D341Med (cell line): Measurements from ENCODE around the gene ITGAX.

ENCODE experiments used
- DNase-seq: peaks from one replicate; pipeline ENCODE4 v3.0.0; 2012; ENCODE audit warnings: low spot score

ITGAX gene

DNA sequence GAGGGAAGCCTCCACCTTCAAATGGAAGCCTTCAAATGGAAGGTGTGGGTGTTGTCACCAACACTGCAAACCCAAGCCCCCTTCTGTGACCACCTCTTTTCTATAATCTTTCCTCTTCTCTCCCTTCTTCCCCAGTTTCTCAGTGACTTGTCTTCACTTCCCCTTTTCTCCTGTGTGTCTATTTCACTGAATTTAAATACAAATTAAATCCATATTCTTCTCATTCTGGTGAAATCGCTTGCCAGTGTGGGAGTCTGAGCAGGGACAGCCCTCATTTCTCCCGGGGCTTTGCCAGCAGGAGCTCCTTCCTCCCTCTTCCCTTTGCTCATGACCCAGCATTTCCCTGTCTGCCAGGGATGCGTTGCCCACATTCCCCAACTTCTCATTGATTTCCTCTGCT lies 6.4 kb upstream of the ITGAX start:
- no peak for DNase-seq

DNA sequence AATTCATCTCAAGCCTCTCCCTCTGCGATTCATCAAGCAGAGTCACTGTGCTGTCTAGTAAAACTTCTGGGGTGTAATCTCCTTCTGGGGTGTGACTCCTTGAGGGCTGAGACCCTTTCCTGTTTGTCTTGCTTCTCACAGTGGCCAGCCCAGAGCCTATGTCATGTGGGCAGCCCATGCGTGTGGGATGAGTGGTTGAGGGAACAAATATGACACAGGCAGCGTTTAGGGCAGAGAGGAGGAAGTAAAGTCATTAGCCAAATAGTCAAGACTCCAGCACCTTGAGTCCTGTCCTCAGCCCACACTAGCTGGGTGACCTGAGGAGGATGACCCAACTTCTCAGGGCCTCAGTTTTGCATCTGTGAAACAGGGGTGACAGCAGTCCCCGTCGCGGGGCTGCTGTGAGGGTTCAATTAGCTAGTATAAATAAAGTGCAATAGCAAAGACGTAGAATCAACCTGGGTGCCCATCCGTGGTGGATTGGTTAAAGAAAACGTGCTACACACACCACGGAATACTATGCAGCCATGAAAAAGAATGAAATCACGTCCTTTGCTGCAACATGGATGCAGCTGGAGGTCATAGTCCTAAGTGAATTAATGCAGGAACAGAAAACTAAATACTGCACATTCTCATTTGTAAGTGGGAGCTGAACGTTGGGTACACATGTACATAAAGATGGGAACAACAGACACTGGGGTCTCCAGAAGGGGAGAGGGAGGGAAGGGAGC lies 4.5 kb upstream of the ITGAX start:
- DNase-seq = no peak

DNA sequence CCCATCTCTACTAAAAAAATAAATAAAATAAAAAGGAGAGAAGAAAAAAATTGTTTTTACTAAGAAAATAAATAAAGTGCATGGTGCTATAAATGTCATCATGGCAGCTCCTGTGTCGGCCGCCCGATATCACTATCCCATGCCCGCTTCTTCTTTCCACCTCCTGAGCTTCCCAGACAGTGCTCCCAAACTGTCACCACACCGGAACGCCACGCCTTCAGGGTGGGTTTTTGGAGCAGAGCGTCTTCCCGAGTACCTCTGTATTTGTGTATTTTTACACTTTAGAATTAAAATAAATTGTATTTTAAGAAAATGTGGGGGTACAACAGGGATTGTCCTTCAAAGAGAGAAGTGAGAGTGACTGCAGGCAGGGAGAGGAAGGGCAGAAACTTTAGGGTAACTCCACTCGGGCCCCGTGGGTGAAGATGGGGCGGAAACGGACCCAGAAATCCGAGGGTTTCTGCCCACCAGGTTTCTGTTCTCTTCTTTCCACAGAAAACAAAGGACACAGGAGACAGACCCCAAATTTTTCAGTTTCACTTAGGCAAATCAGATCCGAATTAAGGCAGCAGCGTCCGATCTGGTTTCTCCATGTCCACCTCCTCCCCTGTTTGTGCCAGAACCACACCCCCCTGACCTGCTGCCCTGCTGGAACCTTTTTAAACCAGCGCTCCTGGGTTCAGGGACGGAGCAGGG lies 3.6 kb upstream of the ITGAX start:
- no peak for DNase-seq

DNA sequence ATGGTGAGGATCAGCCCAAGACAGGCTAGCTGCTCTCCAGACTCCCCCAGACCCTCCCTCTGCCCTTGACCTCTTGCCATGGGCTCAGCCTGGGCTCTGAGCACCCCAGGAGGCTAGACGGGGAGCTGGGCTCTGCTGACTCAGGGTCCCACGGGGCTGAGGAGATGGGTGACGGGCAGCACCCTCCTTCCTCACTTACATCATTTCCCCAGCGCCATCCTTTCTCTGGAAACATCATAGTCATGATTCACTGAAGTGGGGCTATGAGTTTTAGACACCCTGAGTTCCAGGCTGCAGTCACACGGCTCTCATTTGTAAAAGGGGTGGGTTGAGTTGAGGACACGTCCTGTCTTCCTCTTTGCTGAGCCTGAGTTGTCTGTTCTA lies 3.0 kb upstream of the ITGAX start:
- DNase-seq = no peak

DNA sequence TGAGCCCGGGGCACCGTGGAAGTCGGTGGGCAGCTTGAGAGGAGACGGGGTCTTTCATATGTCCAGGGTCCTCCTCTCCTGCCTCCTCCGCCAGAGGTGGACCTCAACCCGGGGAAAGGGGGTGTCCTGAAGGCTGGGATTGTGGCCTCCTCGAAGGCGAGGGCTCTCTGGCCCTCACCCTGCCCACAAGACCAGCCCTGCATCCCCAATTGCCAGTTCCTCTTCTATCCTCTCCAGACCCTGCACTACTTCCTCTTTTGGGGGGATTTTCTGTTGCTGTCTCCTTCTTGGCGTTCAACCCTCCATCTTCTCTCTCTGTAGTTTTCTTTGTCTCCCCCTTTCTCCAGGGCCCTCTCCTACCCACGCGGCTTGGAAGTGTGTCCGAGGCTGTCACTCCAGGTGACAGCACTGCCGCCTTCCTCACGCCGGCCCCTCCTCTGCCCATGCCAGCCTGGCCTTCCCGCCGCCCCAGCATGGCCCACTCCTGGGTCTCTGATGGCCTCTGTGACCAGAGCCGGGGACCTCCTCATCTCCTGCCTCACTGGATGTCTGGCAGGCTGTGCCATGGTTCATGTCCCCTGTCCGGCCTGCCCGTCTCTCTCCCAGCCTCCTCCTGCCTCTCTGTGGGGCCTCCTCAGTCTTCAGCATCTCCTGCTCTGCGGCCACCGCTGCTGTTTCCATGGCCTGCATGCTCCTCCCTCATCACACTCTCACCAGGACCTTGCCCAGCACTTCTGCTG lies 2.4 kb upstream of the ITGAX start:
- no peak for DNase-seq

DNA sequence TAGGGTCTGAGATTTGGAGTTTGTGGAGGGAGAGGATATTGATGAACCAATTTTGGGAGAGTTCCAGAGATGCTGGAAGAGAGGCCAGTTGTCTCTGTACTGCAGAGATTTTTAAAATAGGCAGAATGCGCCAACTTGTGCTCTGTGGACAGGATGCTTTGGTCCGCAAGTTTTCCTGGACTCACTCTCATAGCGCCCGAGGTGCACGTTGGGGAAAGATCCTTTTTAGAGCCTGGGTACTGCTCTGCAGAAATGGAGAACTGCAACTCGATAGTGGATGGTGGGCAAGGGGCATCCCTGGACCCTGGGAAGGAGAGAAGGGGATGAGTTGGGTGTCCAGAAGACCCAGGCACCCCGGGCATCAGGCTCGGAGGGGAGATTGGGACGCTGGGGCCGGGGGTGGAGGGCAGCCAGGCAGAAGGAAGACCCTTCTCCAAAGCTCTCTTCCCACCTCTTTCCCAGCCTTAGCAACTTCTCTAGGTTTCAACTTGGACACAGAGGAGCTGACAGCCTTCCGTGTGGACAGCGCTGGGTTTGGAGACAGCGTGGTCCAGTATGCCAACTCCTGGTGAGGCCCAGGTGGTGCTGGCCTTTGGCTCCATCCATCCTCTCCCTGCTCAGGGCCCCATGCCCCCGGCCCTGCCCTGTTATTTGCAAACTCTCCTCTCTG lies 590 bp downstream of the ITGAX start:
- no peak for DNase-seq

DNA sequence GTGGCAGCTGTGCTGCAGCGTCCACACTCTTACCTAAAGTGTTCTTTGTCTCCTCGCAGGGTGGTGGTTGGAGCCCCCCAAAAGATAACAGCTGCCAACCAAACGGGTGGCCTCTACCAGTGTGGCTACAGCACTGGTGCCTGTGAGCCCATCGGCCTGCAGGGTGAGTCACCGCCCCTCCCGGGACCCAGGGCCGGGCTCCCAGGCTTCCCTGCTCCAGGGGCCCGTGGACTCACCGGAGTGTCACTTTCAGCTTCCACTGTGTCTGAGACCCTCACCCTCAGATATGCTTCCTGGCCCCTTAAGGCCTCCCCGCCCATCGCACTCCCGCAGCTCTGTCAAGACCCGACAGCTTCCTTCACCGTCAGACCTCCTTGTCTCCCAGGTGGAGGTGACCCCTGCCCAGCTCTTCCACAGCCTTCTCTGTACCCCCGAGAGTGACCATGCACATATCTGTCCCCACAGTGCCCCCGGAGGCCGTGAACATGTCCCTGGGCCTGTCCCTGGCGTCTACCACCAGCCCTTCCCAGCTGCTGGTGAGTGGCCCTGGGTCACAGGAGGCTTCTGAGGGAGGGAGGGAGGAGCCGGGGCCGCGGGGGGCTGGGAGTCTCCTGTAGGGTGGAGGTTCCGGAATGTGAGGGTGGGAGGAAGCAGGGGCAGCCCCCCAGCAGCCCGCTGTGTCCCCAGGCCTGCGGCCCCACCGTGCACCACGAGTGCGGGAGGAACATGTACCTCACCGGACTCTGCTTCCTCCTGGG lies 1.8 kb downstream of the ITGAX start:
- no peak for DNase-seq

DNA sequence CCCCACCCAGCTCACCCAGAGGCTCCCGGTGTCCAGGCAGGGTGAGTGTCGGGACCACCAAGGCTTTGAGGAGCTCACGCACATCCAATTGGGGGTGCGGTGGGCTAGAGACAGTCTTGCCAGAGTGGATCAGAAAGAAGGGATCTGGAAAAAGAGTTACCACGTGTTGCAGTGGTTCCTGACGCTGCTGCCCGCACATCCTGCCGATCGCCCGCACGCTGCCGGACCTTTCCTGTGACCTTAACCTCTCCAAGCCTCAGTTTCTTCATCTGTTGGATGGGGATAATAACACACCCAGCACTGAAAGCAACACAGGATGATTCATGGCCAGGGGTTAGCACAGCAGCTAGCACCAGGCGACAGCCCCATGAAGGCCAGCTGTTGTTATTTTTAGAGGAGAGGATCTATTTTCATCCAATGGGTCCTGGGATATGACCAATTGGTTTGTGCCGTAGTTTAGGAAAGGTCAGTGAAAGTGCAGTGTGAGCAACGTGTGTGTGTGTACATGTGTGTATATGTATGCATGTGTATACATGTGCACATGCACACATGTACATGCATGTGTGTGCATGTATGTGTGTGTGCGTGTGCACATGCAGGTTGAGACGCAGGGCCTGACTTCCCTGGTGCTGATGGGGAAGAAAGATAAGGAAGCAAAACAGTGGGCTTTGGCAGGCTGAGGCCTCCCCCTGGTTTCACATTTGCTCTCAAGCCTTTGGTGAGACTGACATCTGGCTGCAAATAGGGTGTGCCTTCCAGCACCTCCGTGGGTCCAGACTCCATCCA lies 2.5 kb downstream of the ITGAX start:
- no peak for DNase-seq

DNA sequence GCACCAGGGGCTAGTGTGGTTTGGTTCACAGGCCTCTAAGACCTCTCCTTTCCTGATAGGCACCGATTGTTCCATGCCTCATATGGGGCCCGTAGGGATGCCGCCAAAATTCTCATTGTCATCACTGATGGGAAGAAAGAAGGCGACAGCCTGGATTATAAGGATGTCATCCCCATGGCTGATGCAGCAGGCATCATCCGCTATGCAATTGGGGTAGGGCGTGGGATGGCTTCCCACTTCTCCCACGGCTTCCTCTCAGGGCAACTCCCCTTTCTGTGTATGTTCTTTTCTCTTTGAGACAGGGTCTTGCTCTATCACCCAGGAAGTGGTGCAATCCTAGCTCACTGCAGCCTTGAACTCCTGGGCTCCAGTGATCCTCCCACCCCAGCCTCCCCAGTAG lies 5.3 kb downstream of the ITGAX start:
- DNase-seq = no peak

DNA sequence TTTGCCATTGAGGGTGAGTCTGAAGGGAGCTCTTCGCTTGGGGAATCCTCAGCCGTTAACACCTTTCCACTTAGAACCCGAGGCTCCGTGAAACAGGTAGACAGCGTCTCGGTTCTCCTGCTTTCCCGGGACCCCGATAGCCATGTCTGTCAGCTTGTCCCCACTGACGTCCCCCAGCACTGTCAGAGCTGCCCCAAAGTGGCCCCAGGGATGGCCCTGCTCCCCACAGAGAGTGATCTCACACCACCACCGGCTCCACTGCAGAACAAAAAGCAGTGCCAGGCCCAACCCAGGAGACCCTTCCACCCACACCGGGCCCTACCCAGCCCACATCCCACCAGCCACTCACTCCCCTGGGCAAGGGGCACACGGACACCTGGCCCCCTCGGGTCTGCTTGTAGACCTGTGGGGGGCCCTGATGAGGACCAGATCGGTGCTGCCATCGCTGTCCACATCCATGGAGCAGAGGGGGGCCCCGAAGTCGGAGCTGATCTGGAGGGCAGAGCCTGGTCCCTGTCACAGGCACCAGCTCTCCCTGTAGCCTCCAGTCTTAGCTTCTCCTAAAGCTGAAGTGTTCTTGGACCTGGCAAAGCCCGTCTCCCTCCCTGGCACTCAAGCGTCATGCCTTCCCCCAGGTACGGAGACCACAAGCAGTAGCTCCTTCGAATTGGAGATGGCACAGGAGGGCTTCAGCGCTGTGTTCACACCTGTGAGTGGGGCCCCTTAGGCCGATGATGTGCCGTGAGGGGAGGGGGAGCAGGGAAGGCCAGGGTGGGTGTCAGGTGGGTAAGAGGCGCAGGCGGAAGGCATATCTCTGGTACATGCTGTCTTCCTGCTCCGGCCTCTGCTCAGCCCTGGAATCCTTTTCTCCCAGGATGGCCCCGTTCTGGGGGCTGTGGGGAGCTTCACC lies 6.5 kb downstream of the ITGAX start:
- DNase-seq = no peak

DNA sequence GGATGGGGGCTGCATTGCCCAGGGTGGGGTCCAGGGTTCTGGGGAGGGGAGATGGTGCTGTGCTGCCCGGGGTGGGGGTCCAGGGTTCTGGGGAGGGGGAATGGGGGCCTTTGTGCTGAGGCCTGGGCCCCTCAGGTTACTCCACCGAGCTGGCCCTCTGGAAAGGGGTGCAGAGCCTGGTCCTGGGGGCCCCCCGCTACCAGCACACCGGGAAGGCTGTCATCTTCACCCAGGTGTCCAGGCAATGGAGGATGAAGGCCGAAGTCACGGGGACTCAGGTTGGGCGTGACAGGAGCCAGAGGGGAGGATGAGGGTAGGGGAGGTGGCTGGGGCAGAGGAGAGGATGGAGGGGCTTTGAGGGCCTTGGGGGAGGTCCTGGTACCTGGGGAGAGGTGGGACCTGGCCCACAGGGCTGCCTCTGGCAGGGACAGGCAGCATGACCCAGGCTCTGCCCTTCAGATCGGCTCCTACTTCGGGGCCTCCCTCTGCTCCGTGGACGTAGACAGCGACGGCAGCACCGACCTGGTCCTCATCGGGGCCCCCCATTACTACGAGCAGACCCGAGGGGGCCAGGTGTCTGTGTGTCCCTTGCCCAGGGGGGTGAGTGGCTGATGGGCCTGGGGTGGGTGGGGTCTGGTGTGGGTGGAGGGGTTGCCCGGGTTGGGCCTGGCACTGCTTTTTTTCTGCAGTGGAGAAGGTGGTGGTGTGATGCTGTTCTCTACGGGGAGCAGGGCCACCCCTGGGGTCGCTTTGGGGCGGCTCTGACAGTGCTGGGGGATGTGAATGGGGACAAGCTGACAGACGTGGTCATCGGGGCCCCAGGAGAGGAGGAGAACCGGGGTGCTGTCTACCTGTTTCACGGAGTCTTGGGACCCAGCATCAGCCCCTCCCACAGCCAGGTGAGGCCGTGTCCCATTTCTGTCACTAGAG lies 7.8 kb downstream of the ITGAX start:
- no peak for DNase-seq

DNA sequence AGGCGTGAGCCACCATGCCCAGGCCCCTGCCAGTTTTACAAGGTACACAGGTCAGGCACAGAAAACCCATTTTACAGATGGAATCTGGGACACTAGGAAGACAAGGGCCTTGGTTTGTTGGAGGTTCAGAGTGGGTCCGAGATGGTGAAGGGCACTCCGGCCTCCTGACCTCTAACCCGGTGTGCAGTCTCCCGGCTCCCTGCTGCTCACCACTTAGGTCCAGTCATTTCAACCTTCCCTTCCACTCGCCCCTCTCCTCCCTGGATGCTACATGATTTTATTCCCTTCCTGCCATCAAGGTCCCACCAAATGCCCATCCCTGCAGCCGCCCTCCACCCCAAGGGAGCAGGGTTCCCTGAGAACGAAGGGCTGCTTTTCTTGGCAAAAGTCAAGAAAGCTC lies 8.7 kb downstream of the ITGAX start:
- DNase-seq = no peak

DNA sequence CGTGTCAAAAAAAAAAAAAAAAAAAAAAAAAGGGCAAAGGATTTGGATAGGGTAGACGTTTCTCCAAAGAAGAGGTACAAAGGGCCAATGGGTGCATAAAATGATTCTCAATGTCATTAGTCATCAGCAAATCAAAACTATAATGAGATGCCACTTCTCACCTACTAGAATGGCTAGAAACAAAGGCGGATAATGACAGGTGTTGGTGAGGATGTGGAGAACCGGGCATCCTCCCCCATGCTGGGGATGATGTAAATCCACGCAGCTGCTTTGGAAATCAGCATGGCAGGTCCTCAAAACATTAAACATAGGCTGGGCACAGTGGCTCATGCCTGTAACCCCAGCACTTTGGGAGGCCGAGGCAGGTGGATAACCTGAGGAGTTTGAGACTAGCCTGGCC lies 9.4 kb downstream of the ITGAX start:
- no peak for DNase-seq

DNA sequence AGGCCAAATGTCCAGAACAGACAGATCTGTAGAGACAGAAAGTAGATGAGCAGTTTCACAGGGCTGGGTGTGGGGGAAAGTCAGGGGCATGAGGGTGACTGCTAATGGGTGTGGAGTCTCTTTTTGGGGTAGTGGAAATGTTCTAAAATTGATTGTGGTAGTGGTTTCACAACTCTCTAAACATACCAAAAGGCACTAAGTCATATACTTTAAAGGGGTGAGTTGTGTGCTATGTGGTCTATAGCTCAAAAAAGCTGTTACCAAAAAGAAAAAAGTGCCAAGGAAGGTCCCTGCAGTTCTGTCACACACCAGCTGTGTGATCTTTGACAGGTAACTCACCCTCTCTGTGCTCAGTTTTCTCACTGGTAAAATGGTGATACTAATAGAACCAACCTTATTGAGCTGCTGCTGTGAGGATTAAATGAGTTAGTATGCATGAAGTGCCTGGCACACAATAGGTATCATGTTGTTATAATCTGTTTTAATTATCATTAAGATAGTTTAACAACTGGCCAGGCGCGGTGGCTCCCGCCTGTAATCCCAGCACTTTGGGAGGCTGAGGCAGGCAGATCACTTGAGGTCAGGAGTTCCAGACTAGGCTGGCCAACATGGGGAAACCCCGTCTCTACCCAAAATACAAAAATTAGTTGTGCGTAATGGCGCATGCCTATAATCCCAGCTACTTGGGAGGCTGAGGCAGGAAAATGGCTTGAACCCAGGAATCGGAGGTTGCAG lies 10.3 kb downstream of the ITGAX start:
- no peak for DNase-seq

DNA sequence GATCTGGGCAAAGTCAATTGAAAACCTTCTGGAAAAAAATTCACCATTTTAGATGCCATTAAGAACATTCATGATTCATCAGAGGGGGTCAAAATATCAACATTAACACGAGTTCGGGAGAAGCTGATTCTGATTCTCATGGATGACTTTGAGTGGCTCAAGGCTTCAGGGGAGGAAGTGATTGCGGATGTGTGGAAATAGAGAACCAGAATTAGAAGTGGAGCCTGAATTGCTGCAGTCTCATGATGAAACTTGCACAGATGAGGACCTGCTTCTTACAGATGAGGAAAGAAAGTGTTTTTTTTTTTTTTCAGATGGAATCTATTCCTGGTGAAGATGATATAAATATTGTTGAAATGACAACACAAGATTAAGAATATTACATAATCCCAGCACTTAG lies 12.9 kb downstream of the ITGAX start:
- DNase-seq = no peak

DNA sequence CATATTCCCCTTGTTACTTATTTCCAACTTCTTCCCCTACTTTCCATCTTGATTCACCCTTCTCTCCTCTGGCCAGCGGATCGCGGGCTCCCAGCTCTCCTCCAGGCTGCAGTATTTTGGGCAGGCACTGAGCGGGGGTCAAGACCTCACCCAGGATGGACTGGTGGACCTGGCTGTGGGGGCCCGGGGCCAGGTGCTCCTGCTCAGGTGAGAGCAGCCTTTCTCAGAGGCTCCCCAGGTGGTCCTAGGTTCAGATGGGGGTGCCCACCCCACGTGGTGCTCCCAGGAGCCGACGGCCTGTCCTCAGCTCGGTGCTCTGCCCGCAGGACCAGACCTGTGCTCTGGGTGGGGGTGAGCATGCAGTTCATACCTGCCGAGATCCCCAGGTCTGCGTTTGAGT lies 16.0 kb downstream of the ITGAX start:
- DNase-seq = no peak

DNA sequence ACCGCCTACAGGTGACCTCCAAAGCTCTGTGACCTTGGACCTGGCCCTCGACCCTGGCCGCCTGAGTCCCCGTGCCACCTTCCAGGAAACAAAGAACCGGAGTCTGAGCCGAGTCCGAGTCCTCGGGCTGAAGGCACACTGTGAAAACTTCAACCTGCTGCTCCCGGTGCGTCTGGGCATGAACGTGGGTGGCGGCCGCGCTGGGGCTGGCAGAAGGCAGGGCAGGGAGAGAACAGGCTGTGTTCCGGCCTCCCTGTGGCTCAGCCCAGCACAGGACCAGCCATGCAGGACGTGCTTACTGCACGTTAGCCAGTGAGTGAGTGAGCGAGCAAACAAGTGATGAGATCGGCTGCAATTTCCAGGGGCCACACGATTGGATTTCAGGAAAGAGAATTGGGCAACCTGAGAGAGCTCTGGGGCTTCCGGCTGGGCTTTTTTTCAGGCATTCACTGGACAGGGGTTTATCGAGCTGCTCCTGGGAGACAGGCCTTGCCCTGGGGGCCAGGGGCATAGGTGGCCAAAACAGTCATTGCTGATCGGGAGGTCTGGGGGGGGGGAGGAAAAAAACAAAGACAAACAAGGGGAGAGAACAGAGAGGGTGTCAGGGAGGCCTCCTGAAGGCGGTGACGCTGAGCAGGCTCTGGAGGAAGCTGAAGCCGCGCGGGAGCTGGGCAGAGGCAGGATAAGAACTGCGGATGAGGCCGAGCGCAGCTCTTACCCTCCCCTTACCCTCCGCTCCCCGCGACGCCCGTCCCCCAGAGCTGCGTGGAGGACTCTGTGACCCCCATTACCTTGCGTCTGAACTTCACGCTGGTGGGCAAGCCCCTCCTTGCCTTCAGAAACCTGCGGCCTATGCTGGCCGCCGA lies 16.9 kb downstream of the ITGAX start:
- peak; percentile 28 for DNase-seq
